Measurements from ENCODE around the gene CPNE6.
"Not testable (repeated sequence)": the region's sequence is repeated elsewhere in the genome, so short reads cannot be mapped to it uniquely, and the experiment has no call there.

CPNE6 gene

GRCh38 chr14:24071144-24071697 is at the start of gene CPNE6:
TSS of gene CPNE6 (plus strand) at chr14:24071562. CDS start at chr14:24072937, 1,375 bp downstream.
- no peak for DNase-seq

GRCh38 chr14:24024939-24025418 is 46.4 kb upstream of the CPNE6 start:
- not testable (repeated sequence) for DNase-seq

GRCh38 chr14:24029687-24030086 is 41.7 kb upstream of the CPNE6 start:
- not testable (repeated sequence) for DNase-seq

GRCh38 chr14:24031331-24031730 is 40.0 kb upstream of the CPNE6 start:
- DNase-seq = not testable (repeated sequence)

- peak in 1 of 2 donors; percentile 33 for DNase-seq
Observed at GRCh38 chr14:24032727-24033418, 38.5 kb upstream of the CPNE6 start.

- not testable (repeated sequence) for DNase-seq
Observed at GRCh38 chr14:24035769-24036168, 35.6 kb upstream of the CPNE6 start.

GRCh38 chr14:24036169-24036962 is 35.0 kb upstream of the CPNE6 start:
- DNase-seq = peak; percentile 67 to 70

GRCh38 chr14:24036963-24037657 is 34.3 kb upstream of the CPNE6 start:
- DNase-seq = not testable (repeated sequence)

- DNase-seq = no peak
Observed at GRCh38 chr14:24037658-24038037, 33.7 kb upstream of the CPNE6 start.

- DNase-seq = no peak
Observed at GRCh38 chr14:24038686-24039085, 32.7 kb upstream of the CPNE6 start.

GRCh38 chr14:24040692-24041091 is 30.7 kb upstream of the CPNE6 start:
- no peak for DNase-seq

GRCh38 chr14:24042746-24043145 is 28.6 kb upstream of the CPNE6 start:
- DNase-seq = no peak

GRCh38 chr14:24049002-24049401 is 22.4 kb upstream of the CPNE6 start:
- DNase-seq = not testable (repeated sequence)

- DNase-seq = peak in 1 of 2 donors; percentile 6
Observed at GRCh38 chr14:24050753-24051152, 20.6 kb upstream of the CPNE6 start.

- DNase-seq = peak in 1 of 2 donors; percentile 12
Observed at GRCh38 chr14:24051176-24051788, 20.1 kb upstream of the CPNE6 start.

GRCh38 chr14:24051789-24052655 is 19.3 kb upstream of the CPNE6 start, which contains the start of gene CARMIL3:
TSS of gene CARMIL3 (plus strand) at chr14:24052009. CDS start at chr14:24052154, 145 bp downstream.
- peak; percentile 50 to 60 for DNase-seq

GRCh38 chr14:24052656-24053547 is 18.5 kb upstream of the CPNE6 start:
- DNase-seq = peak; percentile 11 to 36

GRCh38 chr14:24053548-24054323 is 17.6 kb upstream of the CPNE6 start:
- peak in 1 of 2 donors; percentile 6 for DNase-seq

GRCh38 chr14:24054324-24054641 is 17.1 kb upstream of the CPNE6 start:
- peak in 1 of 2 donors; percentile 8 for DNase-seq

GRCh38 chr14:24054646-24055045 is 16.7 kb upstream of the CPNE6 start:
- no peak for DNase-seq
